ENCODE results near the gene ALDOB. TPM values are rescaled to one million over a fixed set of nuclear protein-coding genes. Genes with fewer than 3 reads are reported as not detected.

ALDOB gene
- total RNA-seq, 2 experiments from 2014 or later, result not detected

DNA sequence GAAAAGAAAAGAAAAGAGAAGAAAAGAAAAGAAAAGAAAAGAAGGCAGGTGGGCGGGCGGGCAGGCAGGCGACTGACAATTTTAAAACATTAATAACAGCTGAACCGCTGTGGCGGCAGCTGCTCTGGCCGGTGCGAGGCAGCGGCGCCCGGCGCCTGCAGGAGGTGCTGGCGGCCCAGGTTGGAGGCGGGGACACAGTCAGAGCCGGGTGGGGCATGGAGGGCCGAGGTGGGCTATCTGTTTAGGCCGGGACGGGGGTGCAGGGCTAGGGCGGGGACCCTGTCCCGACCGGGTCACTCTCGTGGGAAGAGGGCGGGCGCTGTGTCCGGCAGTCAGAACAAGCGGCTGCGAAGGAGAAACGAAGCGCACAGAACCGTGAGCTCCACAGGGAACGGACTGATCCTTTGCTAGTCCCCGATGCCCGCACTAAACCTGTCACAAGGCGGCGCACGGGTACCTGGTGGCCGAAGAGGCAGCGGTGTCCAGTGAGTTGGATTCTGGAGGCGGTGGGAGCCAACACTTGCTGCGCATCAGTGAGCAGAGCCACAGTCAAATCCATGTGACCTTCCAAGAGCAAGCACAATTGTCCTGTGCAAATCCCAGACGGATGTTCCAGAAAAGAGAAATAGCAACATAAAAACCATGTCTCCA lies 13.6 kb upstream of the ALDOB start:
- Mint-ChIP-seq H3K27ac (no peak overlapping the region), H3K4me1 (peaks cover 9% of the 10 kb centered on the region)
- CTCF ChIA-PET, result interaction anchor here (0.8 to 1.9 kb wide), 5 partner anchors 10 to 88 kb away, joined by 3 to 17 read pairs (median 8); partner anchors contain the start of gene RNF20

DNA sequence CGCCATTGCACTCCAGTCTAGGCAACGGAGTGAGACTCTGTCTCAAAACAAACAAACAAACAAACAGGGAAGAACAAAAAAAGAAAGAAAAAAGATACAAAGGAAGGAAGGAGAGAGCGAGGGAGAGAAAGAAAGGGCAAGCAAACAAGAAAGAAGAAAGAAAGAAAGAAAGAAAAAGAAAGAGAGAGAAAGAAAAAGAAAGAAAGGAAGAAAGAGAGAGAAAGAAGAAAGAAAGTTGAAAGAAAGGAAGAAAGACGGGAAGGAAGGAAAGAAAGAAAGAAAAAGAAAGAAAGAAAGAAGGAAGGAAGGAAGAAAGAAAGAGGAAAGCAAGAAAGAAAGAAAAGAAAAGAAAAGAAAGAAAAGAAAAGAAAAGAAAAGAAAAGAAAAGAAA lies 13.1 kb upstream of the ALDOB start:
- Mint-ChIP-seq H3K9me3 (peaks cover 8% of the 10 kb centered on the region), H3K27me3 (peaks cover 42% of the 10 kb centered on the region), H3K36me3 (ENCODE audit: low read depth) (no peaks in the 10 kb centered on the region)

More for the DNA sequence above, 13.6 kb upstream of the ALDOB start:
- POLR2A ChIA-PET, result no interaction called here
- Mint-ChIP-seq H3K4me3 (peak overlapping the region; percentile 28), H3K9me3 (peaks cover 8% of the 10 kb centered on the region), H3K36me3 (ENCODE audit: low read depth) (no peaks in the 10 kb centered on the region), H3K27me3 (peaks cover 40% of the 10 kb centered on the region)
- peak; percentile 38 for DNase-seq

DNA sequence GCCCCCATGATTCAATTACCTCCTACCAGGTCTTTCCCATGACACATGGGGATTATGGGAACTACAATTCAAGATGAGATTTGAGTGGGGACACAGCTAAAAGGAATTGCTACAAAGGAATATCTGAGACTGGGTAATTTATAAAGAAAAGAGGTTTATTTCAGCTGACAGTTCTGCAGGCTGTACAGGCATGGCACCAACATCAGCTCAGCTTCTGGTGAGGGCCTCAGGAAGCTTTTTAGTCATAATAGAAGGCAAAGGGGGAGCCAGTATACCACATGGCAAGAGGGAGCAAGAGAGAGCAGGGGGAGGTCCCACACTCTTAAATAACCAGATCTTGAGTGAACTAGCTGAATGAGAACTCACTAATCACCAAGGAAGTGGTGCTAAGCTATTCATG lies 11.2 kb upstream of the ALDOB start:
- no peaks in the 10 kb centered on the region for H3K9me3 Mint-ChIP-seq
- DNase-seq, result no peak
- H3K27ac Mint-ChIP-seq, result no peak overlapping the region
- H3K36me3 Mint-ChIP-seq (ENCODE audit: low read depth), result no peaks in the 10 kb centered on the region
- peaks cover 9% of the 10 kb centered on the region for H3K4me1 Mint-ChIP-seq
- peaks cover 40% of the 10 kb centered on the region for H3K27me3 Mint-ChIP-seq
- H3K4me3 Mint-ChIP-seq, result no peak overlapping the region
- ChIA-PET POLR2A (no interaction called here), CTCF (interaction anchor here (1.3 kb wide), 1 partner anchor 13 kb away, joined by 3 read pairs; no protein-coding TSS in a partner anchor)

More for the DNA sequence above, 13.1 kb upstream of the ALDOB start:
- Mint-ChIP-seq H3K4me3 (no peak overlapping the region), H3K4me1 (peaks cover 9% of the 10 kb centered on the region), H3K27ac (no peak overlapping the region)
- CTCF ChIA-PET, result interaction anchor here (1.3 to 1.9 kb wide), 4 partner anchors 10 to 84 kb away, joined by 4 to 17 read pairs (median 12); partner anchors contain the start of gene RNF20
- POLR2A ChIA-PET, result no interaction called here
- DNase-seq, result no peak

DNA sequence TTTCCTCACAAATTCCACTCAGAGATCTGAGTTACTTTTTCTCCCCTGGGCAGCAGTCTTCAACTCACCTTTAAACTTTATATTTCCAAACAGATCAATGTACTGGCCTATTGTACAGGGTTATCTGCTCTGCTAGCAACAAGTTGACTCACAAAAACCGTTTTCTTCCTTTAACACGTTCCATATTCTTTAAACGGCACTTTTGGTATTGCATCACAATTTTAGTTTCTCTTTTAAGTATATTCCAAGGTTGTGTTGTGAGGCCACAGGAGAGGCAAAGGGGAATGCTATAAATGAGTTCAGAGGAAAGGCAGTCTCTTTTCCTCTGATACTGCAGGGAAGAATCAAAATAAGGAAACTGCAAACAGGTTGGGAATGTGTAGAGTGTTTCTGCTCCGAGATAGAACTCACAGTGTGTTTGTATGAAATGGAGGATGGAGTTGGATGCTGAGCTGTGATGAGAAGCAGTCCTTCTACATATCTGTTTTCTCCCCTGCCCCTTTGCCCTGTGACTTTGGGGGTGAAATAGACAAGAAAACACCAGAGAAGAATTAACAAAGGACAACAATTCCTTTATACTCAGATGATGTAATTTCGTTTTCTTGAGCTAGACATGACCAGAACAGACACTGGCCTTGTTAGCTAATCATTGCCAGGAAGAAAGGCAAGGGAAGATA lies 9.9 kb upstream of the ALDOB start:
- CTCF ChIA-PET, result interaction anchor here (0.8 to 1.3 kb wide), 2 partner anchors 14 to 84 kb away, joined by 3 read pairs; no protein-coding TSS in a partner anchor
- H3K9me3 Mint-ChIP-seq, result no peaks in the 10 kb centered on the region
- no peak for DNase-seq
- no peak overlapping the region for H3K4me3 Mint-ChIP-seq
- H3K4me1 Mint-ChIP-seq, result peaks cover 9% of the 10 kb centered on the region
- POLR2A ChIA-PET, result no interaction called here
- no peak overlapping the region for H3K27ac Mint-ChIP-seq
- peaks cover 31% of the 10 kb centered on the region for H3K27me3 Mint-ChIP-seq
- no peaks in the 10 kb centered on the region for H3K36me3 Mint-ChIP-seq (ENCODE audit: low read depth)

DNA sequence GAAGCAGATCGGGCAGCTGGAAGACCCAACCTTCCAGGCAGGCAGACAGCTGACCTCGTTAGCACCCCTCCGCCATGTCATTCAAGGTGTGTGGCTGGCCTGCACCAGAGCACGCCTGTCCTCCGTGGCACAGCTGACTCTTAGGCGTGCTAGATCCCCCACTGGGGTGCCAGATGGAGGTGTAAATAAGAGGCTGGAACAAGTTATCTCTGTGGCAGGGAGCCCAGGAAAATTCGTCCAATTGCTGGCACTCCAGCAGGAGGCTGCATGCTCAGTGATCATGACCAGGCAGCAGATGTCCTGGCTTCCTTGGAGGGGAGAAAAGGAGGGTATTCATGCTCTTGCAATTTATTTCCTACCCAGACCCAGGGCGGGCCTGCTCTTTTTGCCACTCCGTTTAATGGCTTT lies 7.8 kb upstream of the ALDOB start:
- Mint-ChIP-seq H3K4me1 (no peaks in the 10 kb centered on the region), H3K27me3 (peaks cover 18% of the 10 kb centered on the region), H3K27ac (no peak overlapping the region), H3K9me3 (no peaks in the 10 kb centered on the region), H3K4me3 (no peak overlapping the region), H3K36me3 (ENCODE audit: low read depth) (no peaks in the 10 kb centered on the region)
- ChIA-PET POLR2A (no interaction called here), CTCF (no interaction called here)
- no peak for DNase-seq

DNA sequence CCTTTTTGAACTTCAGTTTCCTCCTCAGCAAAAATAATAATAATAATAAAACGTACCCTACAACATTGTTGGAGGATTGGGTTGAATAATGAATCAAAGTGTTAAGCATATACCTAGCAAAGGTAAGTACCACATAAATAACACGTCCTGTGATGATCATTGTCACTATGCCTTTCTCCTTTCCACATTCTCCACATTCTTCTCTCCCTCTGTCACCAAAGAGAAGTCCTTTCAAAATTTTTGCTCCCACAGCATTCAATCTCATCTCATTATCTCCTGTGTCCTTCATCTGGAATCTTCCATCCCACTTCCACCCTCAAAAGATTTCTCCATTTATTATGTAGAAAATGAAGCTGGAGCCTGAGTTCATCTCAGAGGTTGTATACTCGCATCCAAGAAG lies 7.2 kb upstream of the ALDOB start:
- Mint-ChIP-seq H3K4me1 (no peaks in the 10 kb centered on the region), H3K4me3 (no peak overlapping the region), H3K27me3 (peaks cover 18% of the 10 kb centered on the region), H3K9me3 (no peaks in the 10 kb centered on the region), H3K36me3 (ENCODE audit: low read depth) (no peaks in the 10 kb centered on the region), H3K27ac (no peak overlapping the region)
- no peak for DNase-seq
- ChIA-PET CTCF (no interaction called here), POLR2A (no interaction called here)

DNA sequence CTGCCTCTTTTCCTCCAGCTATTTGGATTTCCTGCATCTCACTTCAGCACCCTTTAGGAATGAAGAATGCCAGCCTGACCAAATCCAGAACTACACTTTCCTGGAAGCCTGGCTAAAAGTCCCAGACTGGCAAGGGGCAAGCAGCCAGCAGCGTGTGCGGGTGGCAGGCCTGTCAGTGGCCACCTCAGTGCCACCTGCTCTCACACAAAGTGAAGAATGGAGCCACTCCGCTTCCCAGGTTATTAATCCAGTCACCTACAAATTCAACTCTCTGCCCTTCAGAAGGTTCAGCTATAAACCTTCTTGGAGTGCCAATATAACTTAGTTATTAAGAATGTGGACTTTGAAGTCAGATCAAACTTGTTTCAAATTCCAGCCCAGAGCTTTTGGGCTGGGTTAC lies 6.7 kb upstream of the ALDOB start:
- no peak overlapping the region for H3K27ac Mint-ChIP-seq
- peaks cover 18% of the 10 kb centered on the region for H3K27me3 Mint-ChIP-seq

DNA sequence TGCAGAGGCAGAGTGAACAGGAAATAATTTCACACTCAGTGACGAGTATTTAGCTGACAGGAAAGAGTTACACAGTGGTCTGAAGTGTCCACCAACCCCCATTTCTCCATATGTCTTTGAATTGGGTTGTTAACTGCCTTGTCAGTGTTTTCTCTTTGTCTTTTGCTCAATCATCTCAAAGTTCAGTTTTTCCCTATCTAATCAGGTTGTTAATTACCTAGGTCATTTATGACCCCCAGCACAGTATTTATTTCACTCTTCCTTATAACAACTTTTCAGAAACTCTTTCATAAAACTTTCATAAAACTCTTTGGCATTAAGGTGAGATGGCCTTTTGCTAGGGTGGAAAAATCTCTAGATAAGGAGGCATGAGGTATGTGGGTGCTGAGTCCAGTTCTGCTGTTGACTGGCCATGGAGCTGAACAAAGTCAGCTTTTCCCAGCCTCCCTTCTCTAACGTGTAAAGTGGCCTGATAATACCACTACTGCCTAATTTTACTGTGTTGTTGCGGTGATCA lies 5.2 kb upstream of the ALDOB start:
- H3K27me3 Mint-ChIP-seq, result peaks cover 12% of the 10 kb centered on the region
- H3K36me3 Mint-ChIP-seq (ENCODE audit: low read depth), result no peaks in the 10 kb centered on the region
- no peak overlapping the region for H3K27ac Mint-ChIP-seq
- H3K9me3 Mint-ChIP-seq, result no peaks in the 10 kb centered on the region
- DNase-seq, result no peak
- CTCF ChIA-PET, result no interaction called here
- H3K4me3 Mint-ChIP-seq, result no peak overlapping the region
- POLR2A ChIA-PET, result no interaction called here
- no peaks in the 10 kb centered on the region for H3K4me1 Mint-ChIP-seq

More for the DNA sequence above, 6.7 kb upstream of the ALDOB start:
- H3K9me3 Mint-ChIP-seq, result no peaks in the 10 kb centered on the region
- no peak for DNase-seq
- H3K4me1 Mint-ChIP-seq, result no peaks in the 10 kb centered on the region
- H3K36me3 Mint-ChIP-seq (ENCODE audit: low read depth), result no peaks in the 10 kb centered on the region
- H3K4me3 Mint-ChIP-seq, result no peak overlapping the region
- CTCF ChIA-PET, result no interaction called here
- POLR2A ChIA-PET, result no interaction called here

DNA sequence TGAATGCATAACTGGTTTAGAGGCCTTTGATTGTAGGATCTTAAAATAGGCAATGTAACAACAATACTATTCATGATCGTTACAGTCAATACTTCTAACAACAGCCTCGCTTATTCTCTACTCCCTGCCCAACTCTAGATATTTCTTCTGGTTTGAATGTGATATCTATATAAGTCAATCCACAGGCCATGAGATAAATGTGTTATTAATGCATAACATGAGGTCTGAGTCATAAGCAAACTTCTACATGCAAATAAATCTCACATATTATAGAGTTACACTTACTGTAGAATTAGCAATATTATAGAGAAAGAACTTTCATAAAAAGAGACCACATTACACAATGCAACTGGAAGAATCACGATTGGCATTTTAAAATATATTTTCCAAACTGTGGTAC lies 2.9 kb upstream of the ALDOB start:
- Mint-ChIP-seq H3K36me3 (ENCODE audit: low read depth) (no peaks in the 10 kb centered on the region), H3K4me1 (no peaks in the 10 kb centered on the region), H3K27ac (no peak overlapping the region), H3K27me3 (peaks cover 7% of the 10 kb centered on the region), H3K9me3 (no peaks in the 10 kb centered on the region), H3K4me3 (no peak overlapping the region)
- no peak for DNase-seq
- ChIA-PET POLR2A (no interaction called here), CTCF (no interaction called here)

DNA sequence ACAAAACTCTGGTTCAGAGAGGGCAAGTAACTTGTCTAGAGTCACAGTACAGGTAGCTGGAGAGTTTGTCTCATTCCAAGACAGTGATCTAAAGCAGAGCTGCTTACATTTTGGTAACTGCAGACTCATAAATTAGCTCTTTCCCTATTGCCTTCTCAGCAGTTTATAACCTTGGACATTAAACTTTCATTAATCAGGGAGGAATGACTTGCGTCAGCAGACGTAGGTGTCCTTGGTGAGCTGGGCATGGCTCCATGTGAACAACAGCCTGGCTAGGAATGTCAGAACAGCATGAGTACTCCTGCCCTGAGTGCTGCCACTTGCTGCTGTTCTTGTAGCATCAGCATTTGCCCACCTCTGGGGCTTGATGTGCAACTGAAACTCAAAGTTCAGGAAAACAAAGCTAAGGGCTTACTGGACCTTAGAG lies 2.2 kb upstream of the ALDOB start:
- CTCF ChIA-PET, result no interaction called here
- POLR2A ChIA-PET, result no interaction called here
- Mint-ChIP-seq H3K9me3 (no peaks in the 10 kb centered on the region), H3K36me3 (ENCODE audit: low read depth) (no peaks in the 10 kb centered on the region), H3K4me3 (no peak overlapping the region), H3K4me1 (no peaks in the 10 kb centered on the region), H3K27ac (no peak overlapping the region), H3K27me3 (peaks cover 7% of the 10 kb centered on the region)
- no peak for DNase-seq

DNA sequence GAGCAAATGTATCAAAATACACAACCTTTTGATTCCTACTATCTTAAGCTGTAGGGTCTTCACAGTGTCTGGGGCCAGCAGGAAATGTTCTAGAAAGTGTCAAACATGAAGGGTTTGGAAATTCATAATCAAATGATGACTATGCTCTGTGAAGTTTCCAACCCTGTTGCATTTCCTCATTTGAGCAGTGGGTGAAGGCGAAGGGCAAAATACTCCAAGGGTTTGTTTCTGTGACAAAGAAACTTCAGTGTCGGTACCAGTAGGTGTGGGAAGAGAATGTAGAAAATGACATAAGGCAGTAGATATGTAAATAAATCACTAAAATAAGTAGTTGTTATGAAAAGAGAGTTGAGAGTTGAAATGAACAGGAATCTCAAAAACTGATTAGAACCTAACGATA lies 576 bp downstream of the ALDOB start:
- no peak overlapping the region for H3K27ac Mint-ChIP-seq
- H3K4me1 Mint-ChIP-seq, result no peaks in the 10 kb centered on the region
- CTCF ChIA-PET, result no interaction called here
- H3K36me3 Mint-ChIP-seq (ENCODE audit: low read depth), result no peaks in the 10 kb centered on the region
- POLR2A ChIA-PET, result no interaction called here
- H3K27me3 Mint-ChIP-seq, result peaks cover 7% of the 10 kb centered on the region
- no peak overlapping the region for H3K4me3 Mint-ChIP-seq
- no peak for DNase-seq
- H3K9me3 Mint-ChIP-seq, result no peaks in the 10 kb centered on the region

DNA sequence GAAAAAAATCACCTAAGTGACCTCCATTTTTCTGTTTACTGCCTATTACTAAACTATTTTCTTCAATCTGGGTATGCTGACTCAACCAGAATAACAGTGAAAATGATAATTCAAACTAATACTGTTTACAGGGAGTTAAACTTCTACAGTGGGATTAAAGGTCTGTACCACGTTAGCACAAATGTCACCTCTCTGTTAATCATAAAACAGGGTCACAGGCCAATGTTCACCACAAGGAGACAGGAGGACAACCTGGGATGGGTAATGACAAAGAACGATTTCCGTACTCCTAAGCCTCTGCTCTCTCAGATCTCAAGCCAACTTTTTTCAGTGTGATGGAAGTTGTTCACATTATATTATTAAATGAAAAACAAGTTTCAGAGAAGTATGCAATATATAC lies 2.3 kb downstream of the ALDOB start:
- no peak overlapping the region for H3K4me3 Mint-ChIP-seq
- DNase-seq, result no peak
- ChIA-PET POLR2A (no interaction called here), CTCF (no interaction called here)
- H3K27me3 Mint-ChIP-seq, result peaks cover 7% of the 10 kb centered on the region
- no peaks in the 10 kb centered on the region for H3K36me3 Mint-ChIP-seq (ENCODE audit: low read depth)
- no peaks in the 10 kb centered on the region for H3K9me3 Mint-ChIP-seq
- no peaks in the 10 kb centered on the region for H3K4me1 Mint-ChIP-seq
- H3K27ac Mint-ChIP-seq, result no peak overlapping the region

DNA sequence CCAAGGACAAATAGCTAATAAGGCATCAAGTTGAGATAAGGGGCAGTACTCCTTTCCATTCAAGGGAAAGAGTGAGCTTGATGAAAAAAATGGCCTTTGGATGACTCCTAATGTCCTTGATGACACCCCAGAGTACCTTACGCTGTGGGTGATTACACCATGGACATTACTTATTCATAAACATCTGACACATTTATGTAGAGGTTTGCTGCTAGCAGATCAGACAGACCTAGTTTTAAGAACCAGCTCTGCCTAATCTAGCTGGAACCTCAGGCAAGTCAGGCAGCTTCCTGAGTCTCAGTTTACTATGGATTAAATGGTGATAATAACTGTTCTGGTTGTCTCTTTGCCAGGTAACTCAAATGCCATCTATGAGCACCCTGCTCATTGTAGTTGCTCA lies 2.8 kb downstream of the ALDOB start:
- Mint-ChIP-seq H3K27me3 (peaks cover 7% of the 10 kb centered on the region), H3K4me3 (no peak overlapping the region), H3K36me3 (ENCODE audit: low read depth) (no peaks in the 10 kb centered on the region), H3K9me3 (no peaks in the 10 kb centered on the region), H3K4me1 (no peaks in the 10 kb centered on the region), H3K27ac (no peak overlapping the region)
- ChIA-PET CTCF (no interaction called here), POLR2A (no interaction called here)
- no peak for DNase-seq

DNA sequence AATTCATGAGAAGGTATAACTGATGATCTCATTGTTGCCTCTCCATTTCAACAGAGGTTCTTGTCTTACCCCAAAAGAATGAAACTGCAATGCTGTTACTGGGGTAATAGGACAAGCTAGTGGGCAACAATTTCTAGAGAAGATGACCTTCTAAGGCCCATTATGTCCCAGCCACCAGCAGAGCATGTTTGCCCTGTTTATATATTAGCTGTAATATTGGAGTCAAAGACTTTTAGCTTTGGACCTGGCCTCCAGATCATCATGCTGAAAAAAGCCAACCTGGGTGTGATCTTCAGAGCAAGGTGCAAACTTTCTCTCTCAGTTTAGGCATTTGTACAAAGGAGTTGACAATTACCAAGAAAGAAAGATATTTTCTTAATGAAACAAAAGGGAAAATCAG lies 3.4 kb downstream of the ALDOB start:
- no peaks in the 10 kb centered on the region for H3K4me1 Mint-ChIP-seq
- H3K4me3 Mint-ChIP-seq, result no peak overlapping the region
- no peaks in the 10 kb centered on the region for H3K9me3 Mint-ChIP-seq
- POLR2A ChIA-PET, result no interaction called here
- CTCF ChIA-PET, result no interaction called here
- no peak overlapping the region for H3K27ac Mint-ChIP-seq
- H3K36me3 Mint-ChIP-seq (ENCODE audit: low read depth), result no peaks in the 10 kb centered on the region
- no peak for DNase-seq
- peaks cover 7% of the 10 kb centered on the region for H3K27me3 Mint-ChIP-seq
